Ishikawa (cell line): ENCODE data around the gene NAP1L1.

Experiments
- TCF12 ChIP-seq: IDR thresholded peaks from 2 replicates; pipeline ENCODE4 v1.6.1; 2012; ENCODE audit warnings: low read depth
- TF ChIP-seq, protein P1 (sequence below): IDR thresholded peaks from 2 replicates; pipeline ENCODE4 v1.6.1; 2012

DNA sequence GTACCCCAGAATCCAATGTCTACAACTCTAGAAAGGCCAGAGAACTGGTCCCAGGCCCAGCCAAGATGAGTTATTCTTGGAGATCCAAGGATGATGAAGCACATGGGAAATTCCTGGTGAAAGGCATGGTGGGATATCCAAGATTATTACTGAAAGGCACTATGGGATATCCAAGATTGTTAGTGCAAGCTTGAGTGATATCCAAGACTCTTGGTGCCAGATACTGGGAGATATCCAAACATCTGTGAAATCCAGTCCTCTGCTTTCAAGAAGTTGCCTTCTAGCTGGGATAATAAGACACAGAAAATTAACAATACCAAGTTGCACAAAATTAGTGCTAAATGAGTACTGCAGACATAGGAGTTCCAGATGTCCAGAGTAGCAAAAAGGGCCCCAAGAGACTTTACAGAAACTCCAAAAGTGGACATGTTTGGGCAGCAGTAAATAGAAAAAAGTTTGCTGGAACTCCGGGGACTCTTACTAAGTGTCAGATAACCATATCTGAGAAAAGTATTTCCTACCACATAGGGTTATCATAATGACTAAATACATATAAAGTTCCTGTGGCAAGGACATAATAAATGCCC, 87.5 kb downstream of the NAP1L1 start:
- no peak for TF ChIP-seq TCF12
- TF ChIP-seq, protein P1, sequence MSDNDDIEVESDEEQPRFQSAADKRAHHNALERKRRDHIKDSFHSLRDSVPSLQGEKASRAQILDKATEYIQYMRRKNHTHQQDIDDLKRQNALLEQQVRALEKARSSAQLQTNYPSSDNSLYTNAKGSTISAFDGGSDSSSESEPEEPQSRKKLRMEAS = no peak
